Measurements from ENCODE around the gene CXCR5.
"Not testable (repeated sequence)": the region's sequence is repeated elsewhere in the genome, so short reads cannot be mapped to it uniquely, and the experiment has no call there.

Gene CXCR5

DNA sequence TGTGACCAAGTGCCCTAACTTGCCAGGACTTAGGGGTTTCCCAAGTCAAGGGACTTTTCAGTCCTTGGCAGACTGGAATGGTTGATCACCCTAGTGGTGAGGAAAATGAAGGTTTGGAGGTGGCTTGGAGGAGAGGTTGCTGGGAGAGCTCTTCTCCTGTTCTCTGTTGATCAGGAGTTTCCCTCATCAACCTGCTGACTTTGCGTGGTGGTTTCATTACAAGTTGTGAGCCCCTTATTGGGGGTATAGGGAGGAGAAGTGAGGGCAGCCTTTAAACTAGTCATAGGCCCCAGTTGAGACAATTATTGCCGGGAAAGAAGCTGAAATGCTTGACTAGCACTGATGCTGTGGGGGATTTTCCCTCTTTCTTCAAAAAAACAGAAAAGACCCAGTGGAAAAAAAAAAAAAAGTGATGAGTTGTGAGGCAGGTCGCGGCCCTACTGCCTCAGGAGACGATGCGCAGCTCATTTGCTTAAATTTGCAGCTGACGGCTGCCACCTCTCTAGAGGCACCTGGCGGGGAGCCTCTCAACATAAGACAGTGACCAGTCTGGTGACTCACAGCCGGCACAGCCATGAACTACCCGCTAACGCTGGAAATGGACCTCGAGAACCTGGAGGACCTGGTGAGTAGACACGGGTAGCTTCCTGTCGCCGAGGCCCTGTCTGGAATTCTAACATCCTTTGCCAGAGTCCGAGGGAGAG is at the start of gene CXCR5:
TSS of gene CXCR5 (plus strand) at position 525 of the 704 bp plus-strand sequence. CDS start at position 575, 50 bp downstream.
- Histone ChIP-seq H3K4me3 (no peak within 1 kb of the TSS), H3K27ac (peak within 1 kb of the TSS; percentile 31 to 55)
- TF ChIP-seq CTCF (IDR thresholded peaks at IDR 0.05): no peak
- DNase-seq (ENCODE audit: low spot score): no peak

DNA sequence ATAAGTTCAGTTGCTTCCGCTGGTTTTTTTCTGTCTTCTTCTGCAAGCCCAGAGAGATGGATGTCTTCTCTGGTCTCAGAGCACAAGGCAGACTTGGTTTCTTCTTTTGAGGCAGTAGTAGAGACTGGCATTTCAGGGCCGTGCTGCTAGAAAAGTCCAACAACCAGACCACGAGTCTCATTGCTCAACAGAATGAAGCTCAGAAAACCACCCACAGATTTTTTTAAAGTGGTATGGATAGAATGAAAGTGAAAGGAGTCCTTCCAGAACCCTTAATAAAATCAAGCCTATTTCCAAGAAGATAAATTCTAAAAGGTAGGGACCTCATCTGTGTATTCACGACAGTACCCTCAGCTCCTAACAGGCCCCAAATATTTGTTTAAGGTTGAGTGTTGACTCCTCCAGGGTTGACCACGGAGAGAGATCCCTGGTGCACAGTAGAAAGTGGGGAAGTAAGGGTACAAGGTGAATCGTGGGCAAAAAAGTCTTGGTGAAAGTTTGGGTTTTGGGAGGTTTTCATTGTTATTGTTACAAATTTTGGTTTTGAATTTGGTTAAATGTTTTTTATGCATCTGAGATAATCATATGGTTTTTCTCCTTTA is 49.2 kb upstream of the CXCR5 start:
- Histone ChIP-seq H3K27ac (no peak overlapping the region), H3K4me3 (no peak overlapping the region)
- TF ChIP-seq CTCF (IDR thresholded peaks at IDR 0.05): no peak
- DNase-seq (ENCODE audit: low spot score): no peak

- H3K27ac ChIP-seq: no peak overlapping the region
- no peak for DNase-seq (ENCODE audit: low spot score)
- TF ChIP-seq CTCF (IDR thresholded peaks at IDR 0.05): no peak
- H3K4me3 ChIP-seq: no peak overlapping the region
These were observed 45.8 kb upstream of the CXCR5 start for GRCh38 chr11:118837868-118838267.

- no peak overlapping the region for H3K4me3 ChIP-seq
- no peak overlapping the region for H3K27ac ChIP-seq
- no peak for DNase-seq (ENCODE audit: low spot score)
- no peak for TF ChIP-seq CTCF (IDR thresholded peaks at IDR 0.05)
These were observed 44.7 kb upstream of the CXCR5 start for GRCh38 chr11:118838905-118839553.

DNA sequence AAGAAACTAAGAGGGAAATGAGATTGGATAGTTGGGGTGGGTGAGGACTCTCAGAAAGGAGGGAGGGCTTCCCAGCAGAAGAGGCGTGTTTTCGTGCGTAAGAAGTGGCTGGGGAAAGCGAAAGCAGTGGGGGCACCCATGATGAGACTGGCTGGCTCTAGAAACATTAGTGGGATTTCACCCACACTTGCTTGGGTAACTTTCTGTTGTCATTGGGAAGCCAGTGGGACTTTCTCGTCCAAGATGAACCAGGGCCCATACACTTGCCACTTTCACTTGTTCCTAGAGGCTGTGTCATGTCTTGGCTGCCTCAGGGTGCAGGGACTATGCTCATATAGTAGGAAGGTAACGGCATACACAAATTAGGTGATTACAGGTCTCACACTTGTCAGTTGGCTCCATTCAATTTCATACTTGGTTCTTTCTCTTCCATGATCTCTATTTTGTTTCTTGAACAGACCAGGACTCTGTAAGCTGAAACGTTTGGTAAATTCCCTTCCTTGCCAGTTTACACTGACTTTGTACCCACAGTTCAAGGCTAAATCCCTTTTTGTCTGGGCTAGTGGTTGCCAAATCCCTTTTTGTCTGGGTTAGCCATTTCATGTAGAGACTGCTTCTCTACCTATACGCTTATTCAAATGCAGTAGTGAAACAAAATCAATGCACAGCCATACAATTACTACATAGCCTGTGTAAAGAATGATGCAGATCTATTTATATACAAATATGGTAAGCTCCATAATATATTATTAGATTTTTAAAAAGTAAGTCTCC is 42.0 kb upstream of the CXCR5 start:
- no peak for TF ChIP-seq CTCF (IDR thresholded peaks at IDR 0.05)
- no peak overlapping the region for H3K4me3 ChIP-seq
- H3K27ac ChIP-seq: no peak overlapping the region

DNA sequence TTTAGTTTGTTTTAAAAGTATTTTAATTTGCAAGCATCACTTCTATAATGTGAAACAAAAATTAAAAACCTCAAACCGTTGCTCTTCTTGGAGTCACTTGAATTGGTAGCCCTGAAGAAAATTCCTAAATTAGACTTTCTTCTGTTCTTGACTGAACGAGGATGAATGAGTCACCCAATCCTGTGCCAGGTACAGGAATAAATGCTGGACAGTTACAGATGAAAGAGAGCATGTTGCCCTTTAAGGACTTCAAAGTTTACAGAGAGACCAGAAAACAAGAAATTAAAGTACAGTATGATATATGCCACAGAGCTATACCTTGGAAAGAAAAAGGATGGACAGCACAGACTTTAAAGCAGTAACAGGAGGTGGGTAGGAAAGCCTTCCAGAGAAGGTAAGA is 41.3 kb upstream of the CXCR5 start:
- DNase-seq (ENCODE audit: low spot score): no peak
- no peak overlapping the region for H3K4me3 ChIP-seq
- no peak overlapping the region for H3K27ac ChIP-seq
- no peak for TF ChIP-seq CTCF (IDR thresholded peaks at IDR 0.05)

More for the DNA sequence above, 42.0 kb upstream of the CXCR5 start:
- no peak for DNase-seq (ENCODE audit: low spot score)

- H3K4me3 ChIP-seq; H3K27ac ChIP-seq; DNase-seq (ENCODE audit: low spot score): not testable (repeated sequence)
These were observed 40.8 kb upstream of the CXCR5 start for GRCh38 chr11:118842843-118843242.
